Panc1 (cell line): ENCODE results near the gene AGRN. TPM values are rescaled to one million over a fixed set of nuclear protein-coding genes. Genes with fewer than 3 reads are reported as not detected.

Source experiments
- ATAC-seq: fragments of 200-7000 bp; cut with Tn5 transposase; 2 replicates; pipeline ENCODE4 v1.9.1; 2020; ENCODE audit warnings: mild to moderate bottlenecking, moderate library complexity
- BruUV-seq: library from RNA; stranded (reverse); fragments of 400-500 nt; replicated peaks from 2 replicates; lab custom pipeline; 2021; lab: Mats Ljungman, UMichigan
- CTCF ChIA-PET: fragments of 300-600 bp; sonication (Branson Sonifier 250); formaldehyde crosslinking; loops from one replicate; lab custom pipeline; 2022; ENCODE audit warnings: antibody characterized with exemption; lab: Charles Lee
- POLR2A ChIA-PET: fragments of 300-600 bp; sonication (Branson Sonifier 250); formaldehyde crosslinking; loops from one replicate; lab custom pipeline; 2022; ENCODE audit warnings: antibody characterized with exemption; lab: Charles Lee
- DNase-seq: peaks from one replicate; pipeline ENCODE4 v3.0.0-alpha.2; 2010; ENCODE audit warnings: low read depth, low spot score
- H3K27ac ChIP-seq: 2 replicates; pipeline ENCODE4 v1.5.1; 2011; ENCODE audit warnings: mild to moderate bottlenecking, low read length, inconsistent platforms
- H3K27me3 ChIP-seq: fragments of 200-500 bp; sonication (Bioruptor generic); 2 replicates; pipeline ENCODE4 v1.6.0; 2014; ENCODE audit warnings: low read length, inconsistent platforms; ENCODE audit not compliant: control insufficient read depth, insufficient read depth
- H3K36me3 ChIP-seq: fragments of 200-500 bp; sonication (Bioruptor generic); 2 replicates; pipeline ENCODE4 v1.5.1; 2014; ENCODE audit warnings: inconsistent platforms, mild to moderate bottlenecking, low read length, moderate library complexity; ENCODE audit not compliant: control insufficient read depth, insufficient read depth
- H3K4me1 ChIP-seq: 2 replicates; pipeline ENCODE4 v1.5.1; 2011; ENCODE audit warnings: inconsistent platforms, mild to moderate bottlenecking, low read length, moderate library complexity; ENCODE audit not compliant: control insufficient read depth, insufficient read depth
- H3K4me3 ChIP-seq, 2 experiments: 2 replicates each; pipeline ENCODE4 v1.5.1; 2011 to 2012; ENCODE audit warnings: low read depth in 2 of 2, low read length in 2 of 2, mild to moderate bottlenecking in 2 of 2, inconsistent platforms in 1 of 2, moderate library complexity in 1 of 2
- H3K9me3 ChIP-seq: fragments of 200-500 bp; sonication (Bioruptor generic); 2 replicates; pipeline ENCODE4 v1.5.1; 2014; ENCODE audit warnings: low read depth, mild to moderate bottlenecking, inconsistent platforms, low read length, moderate library complexity; ENCODE audit not compliant: control insufficient read depth, insufficient read depth
- CTCF ChIP-seq: fragments of 450-650 bp; IDR thresholded peaks from 2 replicates; pipeline ENCODE4 v1.5.1; 2017; ENCODE audit warnings: mild to moderate bottlenecking
- REST ChIP-seq, 2 experiments: IDR thresholded peaks; 2 replicates each; pipeline ENCODE4 v1.6.1; 2011 to 2012; ENCODE audit warnings: low read depth in 2 of 2, control low read depth in 1 of 2, low read length in 1 of 2, mild to moderate bottlenecking in 1 of 2, moderate library complexity in 1 of 2; ENCODE audit not compliant: insufficient read depth in 1 of 2
- SIN3A ChIP-seq: IDR thresholded peaks from 2 replicates; pipeline ENCODE4 v1.6.1; 2012; ENCODE audit warnings: low read depth, mild to moderate bottlenecking, low read length, moderate library complexity, borderline replicate concordance; ENCODE audit not compliant: insufficient read depth
- TCF7L2 ChIP-seq: IDR thresholded peaks from 2 replicates; pipeline ENCODE4 v1.6.1; 2011; ENCODE audit warnings: mild to moderate bottlenecking, low read depth, low read length, inconsistent platforms
- in situ Hi-C: cut with HindIII; loops from 2 replicates; pipeline ENCODE4 v1.10.0; 2016; ENCODE audit warnings: low sequenced_read_pairs, low pct_unique_long_range_greater_than_20kb
- intact Hi-C: fragments of 100-400 bp; cut with micrococcal nuclease; formaldehyde crosslinking; loops from one replicate; pipeline ENCODE4 v1.10.0; 2022; ENCODE audit not compliant: unreplicated experiment
- total RNA-seq: library from RNA; stranded (reverse); gene quantifications from one replicate; pipeline ENCODE4 v1.2.1, GENCODE V29; 2021; ENCODE audit not compliant: unreplicated experiment

AGRN gene
- total RNA-seq, 1 experiment from 2014 or later = 153 TPM

- H3K36me3 ChIP-seq = no peaks in the 10 kb centered on the region
Measured at GRCh38 chr1:1039145-1039910, 19.4 kb downstream of the AGRN start.

GRCh38 chr1:1040004-1040991, 20.4 kb downstream of the AGRN start:
- H3K27ac ChIP-seq = no peak overlapping the region
- intact Hi-C loops = no loop called here
- POLR2A ChIA-PET = no interaction called here

More at GRCh38 chr1:1039145-1039910, 19.4 kb downstream of the AGRN start:
- Histone ChIP-seq H3K9me3 (no peaks in the 10 kb centered on the region), H3K27me3 (no peaks in the 10 kb centered on the region), H3K4me3 (no peak overlapping the region), H3K4me1 (peaks cover 8% of the 10 kb centered on the region; the same call in 1 of the 2 replicates), H3K27ac (no peak overlapping the region)
- CTCF ChIA-PET = interaction anchor here (0.5 to 0.7 kb wide), 3 partner anchors 23 to 197 kb away, joined by 3 to 4 read pairs (median 3); no protein-coding TSS in a partner anchor
- DNase-seq (no peak), ATAC-seq (no peak)
- in situ Hi-C loops = no loop called here
- intact Hi-C loops = no loop called here
- POLR2A ChIA-PET = no interaction called here
- no TSS peak for BruUV-seq
- TF ChIP-seq TCF7L2 = no peak

More at GRCh38 chr1:1040004-1040991, 20.4 kb downstream of the AGRN start:
- no peaks in the 10 kb centered on the region for H3K36me3 ChIP-seq
- ATAC-seq (peak; percentile 87), DNase-seq (no peak)
- peak overlapping the region; percentile 21 to 37 for H3K4me3 ChIP-seq
- BruUV-seq = no TSS peak
- H3K27me3 ChIP-seq = no peaks in the 10 kb centered on the region
- H3K9me3 ChIP-seq = no peaks in the 10 kb centered on the region
- in situ Hi-C loops = no loop called here
- no peak for TF ChIP-seq SIN3A
- no peak for TF ChIP-seq TCF7L2
- TF ChIP-seq CTCF = no peak
- no peak for TF ChIP-seq REST (IDR thresholded peaks at IDR 0.05; ENCODE audit: insufficient read depth in 1 of 2, low read depth in 2 of 2, low read length in 1 of 2)
- peaks cover 8% of the 10 kb centered on the region; the same call in 1 of the 2 replicates for H3K4me1 ChIP-seq
- CTCF ChIA-PET = interaction anchor here (0.5 to 0.6 kb wide), 2 partner anchors 39 to 84 kb away, joined by 3 to 7 read pairs; no protein-coding TSS in a partner anchor
